Osteoblast (primary cell): ENCODE results near the gene FAM47A. TPM values are rescaled to one million over a fixed set of nuclear protein-coding genes. Genes with fewer than 3 reads are reported as not detected.

ENCODE experiments used
- DNase-seq: peaks from one replicate; pipeline ENCODE4 v3.0.0; 2011; ENCODE audit warnings: low spot score, mixed read lengths; ENCODE audit not compliant: insufficient read length; ENCODE audit errors: missing footprints
- H2AFZ ChIP-seq: 2 replicates; pipeline ENCODE4 v1.6.0; 2011; ENCODE audit warnings: mild to moderate bottlenecking, low read length
- H3K27ac ChIP-seq: 2 replicates; pipeline ENCODE4 v1.5.1; 2011; ENCODE audit warnings: mild to moderate bottlenecking, low read depth, low read length, moderate library complexity
- H3K27me3 ChIP-seq: 2 replicates; pipeline ENCODE4 v1.6.0; 2012; ENCODE audit warnings: mild to moderate bottlenecking, control low read depth, inconsistent platforms, low read length, moderate library complexity; ENCODE audit not compliant: insufficient read depth
- H3K36me3 ChIP-seq: 2 replicates; pipeline ENCODE4 v1.5.1; 2011; ENCODE audit warnings: mild to moderate bottlenecking, low read length, control low read depth, moderate library complexity; ENCODE audit not compliant: insufficient read depth
- H3K4me1 ChIP-seq: 2 replicates; pipeline ENCODE4 v1.5.1; 2011; ENCODE audit warnings: mild to moderate bottlenecking, low read length, control low read depth, moderate library complexity; ENCODE audit not compliant: insufficient read depth
- H3K4me2 ChIP-seq: 2 replicates; pipeline ENCODE4 v1.6.0; 2011; ENCODE audit warnings: mild to moderate bottlenecking, low read length; ENCODE audit not compliant: insufficient read depth
- H3K4me3 ChIP-seq: fragments of 200-600 bp; sonication (generic); 3 replicates; pipeline ENCODE4 v1.5.1; 2012; ENCODE audit warnings: mild to moderate bottlenecking, low read length, inconsistent platforms; ENCODE audit not compliant: insufficient read depth
- H3K79me2 ChIP-seq: 2 replicates; pipeline ENCODE4 v1.6.0; 2012; ENCODE audit warnings: mild to moderate bottlenecking, low read length, control low read depth, inconsistent platforms; ENCODE audit not compliant: insufficient read depth
- H3K9me3 ChIP-seq: 2 replicates; pipeline ENCODE4 v1.5.1; 2011; ENCODE audit warnings: low read depth, low read length, control low read depth
- H4K20me1 ChIP-seq: 2 replicates; pipeline ENCODE4 v1.6.0; 2012; ENCODE audit warnings: mild to moderate bottlenecking, low read length, control low read depth; ENCODE audit not compliant: insufficient read depth
- CTCF ChIP-seq: IDR thresholded peaks from 2 replicates; pipeline ENCODE4 v1.5.1; 2011; ENCODE audit warnings: mild to moderate bottlenecking, low read depth, low read length, moderate library complexity; ENCODE audit errors: extremely low read depth
- total RNA-seq: library from RNA; depleted of rRNA; stranded (reverse); fragments of >200 nt; gene quantifications from 2 replicates; pipeline ENCODE4 v1.2.3, GENCODE V29; 2012

The FAM47A gene
- total RNA-seq, 1 donor: not detected

- Histone ChIP-seq H3K9me3 (peaks cover 2% of the 10 kb centered on the region), H3K4me3 (no peak overlapping the region), H3K4me2 (no peak overlapping the region), H3K4me1 (no peaks in the 10 kb centered on the region), H3K27me3 (no peaks in the 10 kb centered on the region), H3K27ac (no peak overlapping the region), H2AFZ (no peak overlapping the region), H4K20me1 (no peaks in the 10 kb centered on the region), H3K36me3 (no peaks in the 10 kb centered on the region), H3K79me2 (no peaks in the 10 kb centered on the region)
- DNase-seq: no peak
- no peak for TF ChIP-seq CTCF
Observed at GRCh38 chrX:34140816-34141215, 8.7 kb upstream of the FAM47A start.

- Histone ChIP-seq H3K79me2 (no peaks in the 10 kb centered on the region), H3K27ac (no peak overlapping the region), H3K4me1 (no peaks in the 10 kb centered on the region), H3K27me3 (no peaks in the 10 kb centered on the region), H4K20me1 (no peaks in the 10 kb centered on the region), H3K4me2 (no peak overlapping the region), H3K36me3 (no peaks in the 10 kb centered on the region), H3K4me3 (no peak overlapping the region), H3K9me3 (no peaks in the 10 kb centered on the region), H2AFZ (no peak overlapping the region)
- TF ChIP-seq CTCF: no peak
- DNase-seq: no peak
Observed at GRCh38 chrX:34130980-34131744, 952 bp downstream of the FAM47A start.

- Histone ChIP-seq H4K20me1 (no peaks in the 10 kb centered on the region), H3K36me3 (no peaks in the 10 kb centered on the region), H2AFZ (no peak overlapping the region), H3K27ac (no peak overlapping the region), H3K79me2 (no peaks in the 10 kb centered on the region), H3K4me2 (no peak overlapping the region), H3K4me3 (no peak overlapping the region), H3K9me3 (no peaks in the 10 kb centered on the region), H3K4me1 (no peaks in the 10 kb centered on the region), H3K27me3 (no peaks in the 10 kb centered on the region)
- DNase-seq: no peak
- TF ChIP-seq CTCF: no peak
Observed at GRCh38 chrX:34130501-34130900, 1.6 kb downstream of the FAM47A start.

GRCh38 chrX:34126011-34126410 lies 6.1 kb downstream of the FAM47A start:
- Histone ChIP-seq H3K4me3 (no peak overlapping the region), H3K9me3 (no peaks in the 10 kb centered on the region), H2AFZ (no peak overlapping the region), H3K27ac (no peak overlapping the region), H3K79me2 (no peaks in the 10 kb centered on the region), H3K4me1 (no peaks in the 10 kb centered on the region), H3K27me3 (no peaks in the 10 kb centered on the region), H4K20me1 (no peaks in the 10 kb centered on the region), H3K36me3 (no peaks in the 10 kb centered on the region), H3K4me2 (no peak overlapping the region)
- no peak for TF ChIP-seq CTCF
- DNase-seq: no peak
